KMS-11 (cell line): ENCODE measurements around the gene NFX1.

Experiments used
- H2AFZ ChIP-seq: fragments of 200-600 bp; sonication (generic); 2 replicates; pipeline ENCODE4 v1.6.1; 2016; ENCODE audit warnings: antibody characterized with exemption, mixed run types, low read depth
- H3K27ac ChIP-seq: fragments of 200-600 bp; sonication (generic); 2 replicates; pipeline ENCODE4 v1.6.1; 2016; ENCODE audit warnings: mild to moderate bottlenecking, mixed run types
- H3K27me3 ChIP-seq: fragments of 200-600 bp; sonication (generic); 2 replicates; pipeline ENCODE4 v1.6.1; 2017; ENCODE audit warnings: mild to moderate bottlenecking, low read depth, mixed run types, moderate library complexity; ENCODE audit not compliant: insufficient read depth
- H3K36me3 ChIP-seq: fragments of 200-600 bp; sonication (generic); 2 replicates; pipeline ENCODE4 v1.6.1; 2017; ENCODE audit warnings: mild to moderate bottlenecking, mixed run types; ENCODE audit not compliant: insufficient read depth
- H3K4me1 ChIP-seq: fragments of 200-600 bp; sonication (generic); 2 replicates; pipeline ENCODE4 v1.6.1; 2016; ENCODE audit warnings: mild to moderate bottlenecking, low read depth, mixed run types; ENCODE audit not compliant: poor library complexity, severe bottlenecking
- H3K4me2 ChIP-seq: fragments of 200-600 bp; sonication (generic); 2 replicates; pipeline ENCODE4 v1.7.0; 2016; ENCODE audit warnings: mild to moderate bottlenecking, mixed run types
- H3K4me3 ChIP-seq: fragments of 200-600 bp; sonication (generic); IDR thresholded peaks from 2 replicates; pipeline ENCODE4 v1.6.1; 2017; ENCODE audit warnings: low read depth, low read length, mixed read lengths; ENCODE audit not compliant: insufficient read depth
- H3K79me2 ChIP-seq: fragments of 200-600 bp; sonication (generic); 2 replicates; pipeline ENCODE4 v1.6.1; 2016; ENCODE audit warnings: low read depth, mixed run types; ENCODE audit not compliant: insufficient read depth
- H3K9ac ChIP-seq: fragments of 200-600 bp; sonication (generic); 2 replicates; pipeline ENCODE4 v1.6.1; 2016; ENCODE audit warnings: mild to moderate bottlenecking, mixed run types
- H4K20me1 ChIP-seq: fragments of 200-600 bp; sonication (generic); 2 replicates; pipeline ENCODE4 v1.6.1; 2016; ENCODE audit warnings: mild to moderate bottlenecking, mixed run types; ENCODE audit not compliant: insufficient read depth
- CTCF ChIP-seq: fragments of 200-600 bp; sonication (generic); conservative IDR thresholded peaks from 2 replicates; pipeline ENCODE4 v1.6.1; 2017; ENCODE audit warnings: low read depth, mild to moderate bottlenecking, antibody characterized with exemption, low read length, moderate library complexity, mixed read lengths

NFX1 gene

GRCh38 chr9:33291031-33291397 lies 698 bp downstream of the NFX1 start:
- Histone ChIP-seq H3K4me1 (peaks cover 63% of the 10 kb centered on the region), H4K20me1 (no peaks in the 10 kb centered on the region), H3K27me3 (no peaks in the 10 kb centered on the region), H3K36me3 (peaks cover 11% of the 10 kb centered on the region), H3K79me2 (peaks cover 54% of the 10 kb centered on the region), H3K4me3 (no peak overlapping the region), H2AFZ (peak overlapping the region; percentile 45; the same call in 1 of the 2 replicates), H3K9ac (peak overlapping the region; percentile 98), H3K4me2 (peak overlapping the region; percentile 77), H3K27ac (peak overlapping the region; percentile 98)
- TF ChIP-seq CTCF: no peak

GRCh38 chr9:33291901-33292300 lies 1.6 kb downstream of the NFX1 start:
- peaks cover 63% of the 10 kb centered on the region for H3K79me2 ChIP-seq
- no peak for TF ChIP-seq CTCF
- no peaks in the 10 kb centered on the region for H4K20me1 ChIP-seq
- no peak overlapping the region for H2AFZ ChIP-seq
- H3K4me2 ChIP-seq: peak overlapping the region; percentile 77; the same call in 1 of the 2 replicates
- H3K4me1 ChIP-seq: peaks cover 67% of the 10 kb centered on the region
- H3K27me3 ChIP-seq: no peaks in the 10 kb centered on the region
- peaks cover 11% of the 10 kb centered on the region for H3K36me3 ChIP-seq
- H3K4me3 ChIP-seq: no peak overlapping the region
- no peak overlapping the region for H3K9ac ChIP-seq
- no peak overlapping the region for H3K27ac ChIP-seq

GRCh38 chr9:33293782-33294181 lies 3.5 kb downstream of the NFX1 start:
- Histone ChIP-seq H3K27me3 (no peaks in the 10 kb centered on the region), H4K20me1 (no peaks in the 10 kb centered on the region), H3K4me3 (no peak overlapping the region), H3K36me3 (peaks cover 11% of the 10 kb centered on the region), H3K4me2 (peak overlapping the region; percentile 5; the same call in 1 of the 2 replicates), H3K9ac (no peak overlapping the region), H3K27ac (no peak overlapping the region), H3K79me2 (peaks cover 74% of the 10 kb centered on the region), H3K4me1 (peaks cover 77% of the 10 kb centered on the region), H2AFZ (no peak overlapping the region)
- TF ChIP-seq CTCF: no peak

GRCh38 chr9:33294670-33295432 lies 4.5 kb downstream of the NFX1 start:
- peak overlapping the region; percentile 57; the same call in 1 of the 2 replicates for H3K27ac ChIP-seq
- H3K4me1 ChIP-seq: peaks cover 86% of the 10 kb centered on the region

More at GRCh38 chr9:33294670-33295432, 4.5 kb downstream of the NFX1 start:
- Histone ChIP-seq H2AFZ (no peak overlapping the region), H4K20me1 (no peaks in the 10 kb centered on the region), H3K9ac (no peak overlapping the region), H3K79me2 (peaks cover 84% of the 10 kb centered on the region), H3K36me3 (peaks cover 11% of the 10 kb centered on the region), H3K27me3 (no peaks in the 10 kb centered on the region), H3K4me3 (no peak overlapping the region), H3K4me2 (peak overlapping the region; percentile 67; the same call in 1 of the 2 replicates)
- no peak for TF ChIP-seq CTCF
